Vagina (tissue), 2 donors: ENCODE measurements around the gene PSMC1.

Source experiments
- CTCF ChIP-seq, 3 experiments: fragments of 450-650 bp in 2 of 3; fragments of 200-600 bp in 1 of 3; sonication (generic) in 1 of 3; IDR thresholded peaks; one replicate each; pipeline ENCODE4 v1.5.1; 2017 to 2019; ENCODE audit warnings: antibody characterized with exemption in 3 of 3, mild to moderate bottlenecking in 2 of 3, moderate library complexity in 2 of 3
- POLR2A ChIP-seq, 2 donors: fragments of 450-650 bp; IDR thresholded peaks; one replicate each; pipeline ENCODE4 v1.6.1; 2017; ENCODE audit warnings: antibody characterized with exemption in 2 of 2, mild to moderate bottlenecking in 2 of 2, moderate library complexity in 2 of 2
- POLR2AphosphoS5 ChIP-seq, 2 donors: sonication (generic); formaldehyde crosslinking; IDR thresholded peaks; one replicate each; pipeline ENCODE4 v1.9.0; 2017; ENCODE audit warnings: antibody characterized with exemption in 2 of 2, mild to moderate bottlenecking in 2 of 2, low read depth in 1 of 2; ENCODE audit not compliant: insufficient read depth in 1 of 2

GRCh38 chr14:90281756-90282155 lies 25.4 kb downstream of the PSMC1 start:
- TF ChIP-seq POLR2A (IDR thresholded peaks at IDR 0.05), result no peak
- no peak for TF ChIP-seq CTCF (IDR thresholded peaks at IDR 0.05)
- no peak for TF ChIP-seq POLR2AphosphoS5 (IDR thresholded peaks at IDR 0.05; ENCODE audit: insufficient read depth in 1 of 2, low read depth in 1 of 2)
